Stimulated activated CD4-positive, alpha-beta T cell treated with anti-CD3 and anti-CD28 coated beads, Interleukin-2, amount 100 ng/mL, for 24 hours (primary cell): ENCODE data around the gene PAM.

Experiments
- DNase-seq, 2 donors: peaks; one replicate each; pipeline ENCODE4 v3.0.0-alpha.2; 2020

The PAM gene

DNA sequence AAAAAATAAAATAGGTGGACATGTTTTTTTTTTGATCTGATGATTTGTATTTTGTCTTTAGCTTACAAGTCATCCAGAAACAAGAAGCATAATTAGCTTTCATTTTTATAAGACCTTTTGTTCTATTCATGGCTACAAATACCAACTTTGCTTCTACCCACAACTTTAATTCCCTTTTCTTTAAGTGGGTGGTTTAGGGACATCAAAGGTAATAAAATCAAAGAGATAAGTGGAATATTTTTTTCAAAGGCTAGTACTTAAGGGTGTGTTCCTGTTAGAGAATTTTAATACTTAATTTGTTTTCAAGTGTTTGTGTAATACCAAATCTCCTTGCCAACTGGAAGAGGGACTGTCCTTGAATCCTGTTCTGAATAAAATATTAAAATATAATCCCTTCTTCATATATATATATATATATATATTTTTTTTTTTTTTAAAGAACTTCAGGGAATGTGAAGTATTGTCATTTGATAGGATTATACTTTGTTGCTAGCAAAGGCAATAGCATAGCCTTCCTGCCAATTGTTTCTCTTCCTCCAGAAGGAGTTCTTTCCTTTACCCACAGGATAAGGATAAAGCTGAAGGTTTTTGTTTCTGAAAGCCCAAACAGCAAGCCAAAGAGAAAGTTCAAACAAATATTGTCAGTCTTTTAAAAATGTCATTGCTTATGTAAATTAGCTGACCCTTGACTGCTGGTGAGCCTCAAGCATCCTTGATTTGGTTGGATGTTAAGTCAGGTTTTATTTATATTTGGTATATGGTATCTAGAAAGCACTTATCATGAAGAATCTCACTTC lies 108.9 kb downstream of the PAM start:
- DNase-seq, result no peak

DNA sequence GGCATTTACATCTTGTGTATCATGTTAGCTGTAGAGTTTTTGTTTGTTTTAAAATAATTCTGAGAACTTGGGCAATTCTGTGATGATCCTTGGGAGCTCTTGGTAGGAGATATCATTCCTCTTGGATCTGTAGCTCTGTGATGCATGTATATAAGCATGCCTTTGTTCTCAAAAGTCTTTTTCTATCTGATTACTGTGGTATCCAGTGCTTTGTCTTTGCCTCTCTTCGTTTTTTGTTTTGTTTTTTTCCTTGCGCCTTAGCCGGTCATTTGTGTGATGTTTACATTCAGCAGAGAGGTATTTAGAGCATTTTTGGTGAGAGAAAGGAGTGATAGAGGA lies 110.0 kb downstream of the PAM start:
- DNase-seq, result no peak

DNA sequence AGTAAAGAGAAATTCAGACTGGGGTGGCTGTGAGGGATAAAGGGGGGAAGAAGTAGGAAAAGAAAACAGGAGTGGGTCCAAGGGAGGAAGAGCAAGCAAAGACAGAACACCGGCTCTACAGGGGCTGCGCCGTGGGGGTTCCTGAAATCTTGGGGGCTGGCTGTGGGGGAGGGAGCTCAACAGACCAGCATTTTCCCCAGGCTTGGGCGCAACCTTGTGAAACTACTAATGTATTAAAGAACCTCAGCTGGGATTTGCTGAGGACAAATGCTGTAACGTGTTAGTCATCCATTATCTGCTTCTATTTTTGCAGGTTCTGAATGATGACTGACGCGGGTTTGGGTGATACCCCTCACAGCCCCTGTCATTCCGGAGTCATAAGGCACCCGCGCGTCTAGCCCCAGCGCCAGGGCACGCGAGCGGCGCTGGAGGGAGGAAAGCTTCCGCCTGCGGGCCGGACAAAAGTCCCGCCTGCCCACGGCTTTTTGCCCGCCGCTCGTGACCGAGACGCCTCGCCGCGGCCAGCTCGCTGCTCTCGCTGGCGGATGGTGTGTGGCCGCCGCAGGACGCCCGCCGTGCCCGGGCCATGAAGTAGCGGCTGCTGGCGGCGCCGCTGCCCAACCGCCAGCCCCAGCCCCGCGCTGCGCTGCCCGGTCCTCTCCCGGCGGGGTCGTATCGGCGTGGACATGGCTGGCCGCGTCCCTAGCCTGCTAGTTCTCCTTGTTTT lies 110.6 kb downstream of the PAM start:
- peak; percentile 35 to 58 for DNase-seq

DNA sequence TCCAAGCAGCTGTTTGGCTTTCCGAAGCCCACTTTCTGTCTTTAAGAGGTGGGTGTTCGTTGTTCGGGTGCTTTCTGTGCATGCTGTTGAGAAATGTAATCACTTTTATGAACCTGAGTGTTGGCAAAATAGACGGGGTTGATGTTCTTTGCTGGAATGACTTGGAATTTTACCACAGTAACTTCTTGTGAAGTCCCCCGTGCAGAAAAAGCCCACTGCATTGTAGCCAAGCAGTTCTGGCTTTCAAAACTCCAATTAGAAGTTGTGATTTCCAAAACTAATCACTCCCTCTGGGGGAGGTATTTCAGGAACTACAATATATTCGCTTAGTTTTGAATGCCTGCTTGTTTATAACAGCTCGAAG lies 111.1 kb downstream of the PAM start:
- DNase-seq, result no peak

DNA sequence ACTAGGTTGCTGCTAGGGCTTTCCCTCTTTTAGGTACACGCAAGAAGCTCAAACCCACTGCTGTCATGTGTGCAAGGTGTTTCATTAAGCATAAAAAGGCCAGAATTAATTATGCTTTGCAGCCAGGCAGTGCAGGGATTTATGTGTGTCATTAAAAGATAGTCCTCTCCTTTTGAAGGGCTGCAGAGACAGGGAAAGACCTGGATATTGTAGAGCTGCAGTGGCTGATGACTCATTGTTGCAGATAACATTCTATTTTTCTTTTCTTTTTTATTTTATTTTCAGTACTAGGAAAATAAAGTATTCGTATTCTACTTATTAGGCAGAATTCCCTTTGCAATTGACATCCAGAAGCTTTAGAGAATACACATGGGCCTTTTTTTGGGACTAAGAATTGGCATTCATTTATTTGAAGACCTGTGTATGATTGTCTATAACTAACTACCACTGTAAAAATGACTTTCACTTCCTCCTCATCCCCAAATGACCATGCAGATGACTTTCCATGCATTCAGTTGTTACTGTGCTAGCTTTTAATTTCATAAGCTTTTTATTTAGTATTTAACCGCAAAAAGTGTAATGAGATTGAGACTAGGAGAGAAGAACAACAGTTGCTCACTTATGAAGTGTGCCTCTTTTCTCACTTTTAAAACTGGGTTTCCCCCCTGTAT lies 113.0 kb downstream of the PAM start:
- no peak for DNase-seq

DNA sequence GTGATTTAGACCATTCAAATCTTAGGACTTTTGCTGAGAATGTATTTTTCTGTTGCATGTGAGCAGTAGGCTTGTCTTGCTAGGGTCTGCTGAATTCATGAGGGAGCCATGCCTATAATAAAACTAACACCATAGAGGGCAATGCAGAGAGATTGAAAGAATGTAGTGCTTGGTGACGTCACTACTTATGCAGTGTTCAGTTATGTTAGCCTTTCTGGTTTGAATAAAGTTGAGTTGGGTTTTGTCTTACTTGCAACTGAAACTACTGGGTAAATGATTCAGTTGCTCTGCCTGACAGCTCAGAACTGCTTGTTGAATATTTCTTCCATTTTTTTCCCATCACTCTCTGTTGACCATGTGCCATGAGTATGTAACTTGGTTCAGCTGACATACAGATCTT lies 114.1 kb downstream of the PAM start:
- DNase-seq, result no peak

DNA sequence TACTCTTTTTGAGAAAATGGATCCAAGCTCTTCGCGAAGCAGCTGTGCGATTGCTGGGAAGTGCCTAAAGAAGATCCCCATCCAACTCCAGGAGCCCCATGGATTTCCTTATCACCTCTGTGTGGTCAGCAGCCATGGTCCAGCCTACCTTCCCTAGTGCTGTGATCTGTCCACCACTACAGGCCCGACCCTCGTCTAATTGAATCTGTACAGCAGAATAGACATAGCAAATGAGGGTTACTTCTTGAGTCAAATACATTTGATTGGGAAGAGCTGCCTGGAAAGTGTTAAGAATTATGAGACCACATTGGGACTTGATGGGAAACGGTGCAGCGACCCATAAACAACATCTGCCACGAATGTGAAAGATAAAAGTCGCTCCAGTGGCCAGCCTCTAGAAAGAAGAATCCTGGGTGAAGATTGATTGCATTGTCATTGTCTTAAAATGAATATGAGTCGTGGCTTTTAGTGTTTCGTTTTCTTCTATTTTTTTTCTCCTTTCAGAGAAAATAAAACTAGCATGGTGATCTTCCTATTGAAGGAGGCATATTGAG lies 118.4 kb downstream of the PAM start:
- DNase-seq, result no peak

DNA sequence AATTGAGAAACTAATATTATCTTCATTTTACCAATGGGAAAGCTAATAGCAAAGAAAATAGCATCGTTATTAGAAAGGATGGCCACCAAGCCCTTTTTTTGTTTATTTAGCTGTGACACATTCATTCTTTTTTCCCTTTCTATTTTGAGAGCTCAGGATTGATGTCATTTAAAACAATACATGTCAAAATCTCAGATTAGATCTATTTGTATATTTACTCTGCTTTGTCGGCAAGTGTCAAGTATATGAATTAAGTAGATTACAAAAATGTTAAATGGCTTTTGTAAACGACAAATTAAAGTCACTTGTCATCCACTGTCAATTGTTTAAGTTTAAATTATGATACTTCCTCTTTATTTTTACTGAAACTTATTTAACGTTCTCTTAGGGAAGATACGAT lies 118.9 kb downstream of the PAM start:
- DNase-seq, result no peak

DNA sequence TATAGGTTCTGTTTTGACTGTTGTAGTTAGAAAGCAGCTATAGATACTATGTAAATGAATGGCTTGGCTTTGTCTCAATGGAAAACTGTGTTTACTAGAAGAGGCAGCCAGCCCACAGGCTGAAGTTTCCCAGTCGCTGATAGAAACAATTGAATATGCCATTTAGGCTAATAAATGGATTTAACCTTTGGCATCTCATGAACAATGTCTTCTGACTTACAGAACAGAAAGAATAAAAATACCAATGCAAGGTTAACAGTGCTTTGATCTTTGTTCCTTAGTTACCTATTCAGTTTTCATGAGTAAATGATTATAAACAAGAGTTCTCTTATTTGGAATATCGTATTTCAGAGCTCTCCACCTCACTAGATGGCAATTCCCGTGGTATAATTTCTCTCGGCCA lies 120.6 kb downstream of the PAM start:
- DNase-seq, result no peak

DNA sequence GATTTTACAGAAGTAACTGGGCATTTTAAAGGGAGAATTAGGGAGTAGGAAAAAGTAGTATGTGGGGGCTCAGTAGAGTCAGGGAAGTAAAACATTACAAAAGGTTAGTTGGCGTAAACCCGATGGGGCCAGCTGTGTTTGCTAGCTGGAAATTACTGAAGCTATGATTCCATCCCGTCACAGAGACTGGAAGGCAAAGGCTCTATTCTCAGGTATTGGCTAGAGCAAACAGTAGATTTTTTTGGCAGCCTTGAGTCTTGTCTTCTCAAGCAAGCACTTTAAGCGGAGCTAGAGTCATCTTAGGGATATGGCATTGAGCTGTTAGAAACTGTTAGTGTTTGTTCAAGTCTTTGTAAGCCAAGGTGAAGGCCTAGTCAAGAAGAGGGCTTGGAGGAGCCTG lies 121.5 kb downstream of the PAM start:
- no peak for DNase-seq

DNA sequence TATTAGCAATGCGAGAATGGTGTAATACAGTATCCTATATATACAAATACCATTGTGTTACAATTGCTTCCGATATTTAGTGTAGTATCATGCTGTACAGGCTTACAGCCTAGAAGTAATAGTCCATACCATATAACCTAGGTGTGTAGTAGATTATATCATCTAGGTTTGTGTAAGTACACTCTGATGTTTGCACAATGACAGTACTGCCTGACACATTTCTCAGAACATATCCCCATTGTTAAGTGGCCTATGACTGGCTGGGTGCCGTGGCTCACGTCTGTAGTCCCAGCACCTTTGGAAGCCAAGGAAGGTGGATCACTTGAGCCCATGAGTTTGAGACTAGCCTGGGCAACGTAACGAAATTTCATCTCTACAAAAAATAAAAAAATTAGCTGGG lies 124.6 kb downstream of the PAM start:
- no peak for DNase-seq

DNA sequence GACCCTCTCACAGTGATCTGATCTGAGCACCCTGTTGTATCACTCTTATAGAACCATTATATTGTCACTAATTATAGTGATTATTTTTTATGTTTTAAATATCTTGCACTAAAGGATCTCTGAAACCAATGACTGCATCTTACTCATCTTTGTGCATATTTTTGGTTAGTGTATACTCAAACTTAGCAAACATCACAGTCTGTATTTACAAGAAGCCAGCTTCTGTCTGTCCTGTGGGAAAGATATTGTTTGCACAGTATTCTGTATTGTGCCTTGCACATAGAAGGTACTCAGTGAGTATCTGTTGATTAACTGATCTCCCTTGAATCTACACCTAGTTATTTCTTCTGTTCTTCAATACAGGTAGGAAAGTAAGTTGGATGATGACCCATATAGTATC lies 131.5 kb downstream of the PAM start:
- no peak for DNase-seq

DNA sequence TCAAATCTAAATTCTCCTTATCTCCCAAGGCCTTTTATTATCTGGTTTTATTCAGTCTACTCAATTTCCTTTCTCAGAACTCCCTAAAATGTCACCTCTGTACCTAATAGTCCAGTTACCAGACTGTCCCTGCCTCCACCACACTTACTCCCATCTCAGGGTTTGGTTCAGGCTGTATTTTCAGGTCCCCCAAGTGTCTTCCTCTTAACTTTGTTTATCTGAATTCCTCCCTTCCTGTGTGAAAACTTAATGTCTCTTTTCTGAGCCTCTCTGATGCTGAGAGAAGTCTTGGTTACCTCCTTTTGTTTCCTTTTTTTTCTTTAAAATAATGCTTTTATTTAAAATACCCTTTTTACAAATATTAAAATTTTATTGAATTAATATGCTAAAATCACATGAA lies 133.4 kb downstream of the PAM start:
- no peak for DNase-seq

DNA sequence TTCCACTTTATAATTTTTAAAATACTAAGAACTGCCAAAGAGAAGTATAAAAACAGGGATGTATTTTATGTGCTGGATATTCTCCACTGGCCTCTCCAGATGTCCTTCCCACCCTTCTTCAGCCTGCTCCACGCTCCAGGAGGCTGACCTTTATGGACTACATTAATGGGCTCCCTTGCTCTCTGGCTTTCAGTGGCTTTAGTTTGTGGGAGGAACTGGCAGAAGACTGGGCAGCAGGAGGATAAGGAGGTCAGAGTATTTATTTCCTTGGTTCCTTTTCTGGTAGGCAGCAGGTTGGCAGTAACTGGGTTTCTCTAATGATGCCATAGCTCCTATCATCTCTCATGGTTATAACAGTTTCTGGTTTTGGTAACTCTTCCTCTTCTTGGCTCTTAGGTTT lies 133.9 kb downstream of the PAM start:
- DNase-seq, result no peak

DNA sequence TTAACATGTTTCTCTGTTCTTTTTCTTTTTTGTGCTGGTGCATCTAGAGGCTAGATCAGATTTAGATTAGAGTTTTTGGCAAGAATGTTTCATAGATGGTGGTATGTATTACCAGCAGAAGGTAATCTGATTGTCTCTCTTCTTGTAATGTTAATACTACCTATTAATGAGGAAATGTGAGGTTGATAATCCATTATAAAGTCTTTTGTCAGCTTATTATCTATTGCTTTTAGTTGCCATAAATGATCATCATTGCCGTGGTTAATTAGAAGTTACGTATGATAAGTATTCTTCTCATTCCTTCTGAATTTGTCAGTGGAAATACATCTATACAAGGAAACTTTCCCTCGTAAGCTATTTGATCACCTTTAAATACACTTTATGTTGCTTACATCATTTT lies 135.0 kb downstream of the PAM start:
- DNase-seq, result no peak

DNA sequence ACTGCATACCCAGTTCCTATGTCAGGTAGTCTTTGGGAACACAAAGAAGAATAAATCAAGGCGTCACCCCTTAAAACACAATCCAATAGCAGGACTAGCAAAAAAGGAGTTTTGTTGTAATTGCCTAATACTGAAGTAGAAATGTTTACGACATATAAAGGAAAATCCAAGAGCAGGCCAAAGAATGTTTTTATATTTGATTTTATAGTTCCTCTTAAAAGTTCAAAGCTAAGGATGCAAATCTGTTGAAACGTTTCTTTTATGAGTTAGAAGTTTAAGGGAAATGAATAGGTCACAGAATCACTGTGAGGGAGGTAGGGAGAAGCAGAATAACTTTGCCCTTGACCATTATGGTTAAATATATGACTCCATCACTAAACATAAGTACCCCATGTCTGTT lies 136.1 kb downstream of the PAM start:
- no peak for DNase-seq

DNA sequence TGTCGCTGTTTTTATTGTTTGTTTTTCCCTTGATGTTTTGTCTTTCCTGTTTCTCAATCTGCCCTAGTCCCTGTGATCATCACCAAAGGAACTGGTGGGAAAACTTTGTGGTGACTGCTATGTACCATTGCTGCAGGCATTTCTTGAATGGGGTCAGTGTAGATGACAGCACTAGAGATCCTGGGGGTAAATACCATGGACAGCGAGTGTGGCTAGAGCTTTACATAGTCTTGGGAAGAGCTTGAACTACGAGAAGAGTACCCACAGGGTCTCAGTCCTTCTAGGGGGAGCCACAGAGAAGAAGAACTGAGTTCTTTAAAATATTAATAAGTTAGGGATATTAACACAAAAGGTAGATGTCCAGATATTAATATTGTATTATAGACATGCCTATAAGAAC lies 138.8 kb downstream of the PAM start:
- DNase-seq, result no peak

DNA sequence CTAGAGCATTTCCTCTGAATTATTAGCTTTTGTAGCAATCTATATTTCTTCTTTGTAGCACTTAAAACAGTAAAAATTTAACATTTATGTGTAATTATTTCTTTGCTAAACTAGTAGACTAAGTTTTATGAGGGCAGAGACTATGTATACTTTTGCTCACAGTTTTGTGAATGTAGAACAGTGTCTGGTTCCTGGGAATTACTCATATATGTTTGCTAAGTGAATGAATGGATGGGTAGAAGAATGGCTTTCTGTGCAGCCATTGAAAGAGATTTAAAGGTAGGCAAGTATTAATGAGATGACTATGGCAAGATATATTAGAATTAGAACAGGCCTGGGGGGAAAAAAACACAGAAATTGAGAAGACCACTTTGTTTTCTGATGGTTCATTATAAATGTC lies 140.1 kb downstream of the PAM start:
- DNase-seq, result no peak

DNA sequence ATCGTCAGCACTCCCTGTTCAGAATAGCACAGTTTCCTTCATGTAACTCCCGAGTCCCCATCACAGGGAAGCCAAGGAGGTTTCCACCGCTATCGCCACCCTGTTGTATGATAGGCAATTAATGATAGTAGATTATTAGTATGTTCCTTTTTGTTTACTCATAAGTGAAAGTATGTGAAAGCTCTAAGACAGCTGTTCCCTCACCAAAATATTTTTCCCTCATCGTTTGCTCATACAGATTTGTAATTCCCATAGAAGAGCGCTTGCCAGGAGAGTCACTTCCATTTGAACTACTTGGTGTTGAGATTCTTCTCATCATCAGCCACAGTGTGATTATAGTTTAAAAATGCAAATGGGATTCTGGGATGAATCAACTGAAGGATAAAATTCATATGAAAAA lies 140.9 kb downstream of the PAM start:
- DNase-seq, result no peak

DNA sequence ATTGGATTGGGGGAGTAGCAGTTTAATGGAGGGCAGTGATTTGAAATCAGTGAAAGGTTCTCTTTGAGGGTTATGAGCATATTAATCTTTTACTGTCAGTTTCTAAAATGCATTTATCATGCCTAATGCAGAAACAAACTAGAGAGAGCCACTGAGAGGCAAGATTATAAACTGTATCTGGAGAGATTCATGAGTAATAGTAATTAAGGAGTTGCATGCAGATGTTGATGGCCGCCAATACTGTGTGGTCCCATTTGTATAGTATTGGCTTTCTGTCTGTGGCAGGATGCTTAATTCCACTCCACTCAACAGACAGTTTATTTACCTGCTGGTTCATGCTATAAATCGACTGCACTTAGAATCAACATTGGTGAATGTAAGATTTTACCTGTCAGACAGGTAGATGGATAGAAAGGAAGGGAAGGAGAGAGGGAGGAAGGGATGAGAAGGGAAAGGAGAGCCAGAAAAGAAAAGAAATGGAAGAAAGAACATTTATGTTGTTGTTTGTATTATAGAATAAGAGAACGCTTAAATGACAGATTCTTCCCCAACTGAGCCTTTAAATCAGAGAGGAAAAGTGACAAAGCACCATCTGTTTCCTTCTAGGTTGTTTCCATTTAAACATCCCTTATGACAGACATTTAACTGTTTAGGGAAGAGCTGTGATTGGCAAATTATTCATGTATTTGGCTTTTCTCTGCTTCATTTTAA lies 146.5 kb downstream of the PAM start:
- no peak for DNase-seq

DNA sequence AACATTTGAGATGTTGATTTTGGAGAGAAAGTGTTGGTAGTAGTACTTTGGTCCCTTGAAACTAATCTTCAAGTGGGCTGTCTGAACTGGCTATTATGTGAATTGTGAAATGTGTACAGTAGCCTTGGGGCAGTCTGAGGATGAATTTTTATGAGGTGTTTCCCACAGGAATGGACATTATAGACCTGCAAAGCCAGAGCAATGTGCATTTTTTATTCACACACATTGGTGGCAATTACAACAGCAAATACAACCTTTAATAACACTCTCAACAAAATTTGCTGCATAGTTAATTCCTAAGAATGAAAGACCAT lies 147.0 kb downstream of the PAM start:
- DNase-seq, result no peak

DNA sequence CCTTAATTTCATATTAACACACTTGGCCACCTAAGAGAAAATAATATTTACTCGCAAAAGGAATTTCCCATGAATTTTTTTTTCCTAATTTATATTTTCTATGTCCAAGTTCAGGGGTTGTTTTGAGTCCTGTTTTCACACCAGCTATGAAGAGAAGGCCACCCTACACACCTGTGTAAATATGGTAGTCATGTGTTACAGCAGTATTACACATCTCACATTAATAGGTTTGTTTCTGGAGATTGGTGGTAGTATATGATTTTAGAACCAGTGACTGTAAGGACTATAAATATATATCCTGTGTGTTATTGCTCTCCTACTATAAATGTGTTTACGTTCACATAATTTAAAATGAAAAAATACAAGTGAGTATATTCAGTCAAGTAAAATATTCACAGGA lies 147.5 kb downstream of the PAM start:
- DNase-seq, result no peak

DNA sequence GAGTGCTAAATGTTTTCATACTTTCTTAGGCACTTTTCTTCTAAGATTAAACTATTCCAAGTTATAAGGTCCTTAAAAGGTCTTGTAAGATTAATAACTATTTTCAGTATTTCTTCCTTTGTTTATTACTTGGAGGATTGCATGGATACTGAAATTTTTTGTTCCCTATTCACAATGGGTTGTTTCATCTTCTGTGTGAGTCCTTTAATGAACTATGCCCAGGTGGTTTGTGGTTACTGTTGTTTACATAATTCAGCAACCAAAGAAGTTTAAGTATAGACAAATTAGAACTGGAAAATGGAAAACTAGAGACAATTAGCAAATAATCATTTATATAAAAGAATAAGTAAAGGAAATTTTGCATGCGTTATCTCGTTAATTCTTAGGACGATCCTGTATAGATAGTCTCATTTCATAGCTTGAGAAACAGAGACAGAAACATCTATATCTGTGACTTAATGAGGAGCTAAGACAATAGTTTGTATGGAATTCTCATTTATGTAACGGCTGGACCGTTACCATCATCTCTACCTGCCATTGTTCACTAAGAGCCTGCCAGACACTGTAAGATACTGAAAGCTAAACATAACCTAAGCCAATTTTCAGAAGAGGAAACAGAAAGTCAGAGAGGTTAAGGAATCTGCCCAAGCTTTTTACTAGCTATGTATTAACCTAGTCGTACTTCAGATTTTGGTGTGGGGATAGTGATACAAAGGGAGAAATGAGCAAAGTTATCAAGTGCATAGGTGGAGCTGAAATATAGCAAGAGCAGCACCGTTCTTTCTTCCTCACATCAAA lies 148.2 kb downstream of the PAM start:
- no peak for DNase-seq
